NOMO-1 treated with dmso at 0.1 percent for 144 hours (cell line): Measurements from ENCODE around the gene ACP2.

ENCODE experiments used
- DNase-seq: peaks from one replicate; lab custom pipeline; 2025; ENCODE audit not compliant: unreplicated experiment; lab: John Stamatoyannopoulos, UW

Gene ACP2

DNA sequence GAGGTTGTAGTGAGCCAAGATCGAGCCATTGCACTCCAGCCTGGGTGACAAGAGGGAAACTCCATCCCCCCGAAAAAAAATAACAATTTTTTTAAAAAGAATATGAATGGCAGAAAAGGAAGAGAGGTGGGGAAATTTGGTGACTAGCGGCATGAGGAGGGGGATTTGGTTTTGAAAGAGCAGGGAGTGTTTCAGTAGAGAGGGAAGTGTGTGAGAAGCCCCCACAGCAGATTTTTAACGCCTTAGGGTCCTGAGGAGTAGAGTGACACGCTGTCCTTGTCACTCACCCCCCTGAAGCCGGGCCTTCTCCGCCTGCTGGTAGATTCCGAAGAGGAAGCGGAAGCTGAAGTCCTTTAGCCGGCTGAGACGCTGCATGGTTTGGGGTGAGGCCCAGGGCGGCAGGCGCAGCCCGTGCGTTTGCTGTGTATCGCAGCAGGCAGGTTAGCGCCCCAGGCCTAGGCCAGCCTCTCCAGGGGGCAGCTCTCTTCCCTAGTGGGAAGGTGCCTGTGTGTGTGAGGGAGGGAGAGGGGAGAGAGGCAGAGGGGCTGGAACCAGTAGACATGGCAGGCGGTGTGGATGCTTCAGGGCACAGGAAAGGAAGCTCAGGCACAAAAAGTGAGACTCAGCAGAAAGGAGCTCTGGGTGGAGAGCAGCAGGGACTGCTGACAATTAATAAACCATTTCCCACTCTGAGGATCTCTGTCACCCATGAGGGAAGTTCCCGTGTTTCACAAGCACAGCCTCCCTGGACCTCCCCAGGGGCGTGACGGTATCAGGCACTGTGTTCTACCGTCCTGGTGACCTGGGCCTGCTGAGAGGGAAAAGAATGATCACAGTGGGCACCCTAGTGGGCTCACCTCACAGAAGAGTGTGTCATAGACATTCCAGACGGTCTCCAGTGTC lies 3.9 kb downstream of the ACP2 start:
- peak; percentile 16 for DNase-seq

DNA sequence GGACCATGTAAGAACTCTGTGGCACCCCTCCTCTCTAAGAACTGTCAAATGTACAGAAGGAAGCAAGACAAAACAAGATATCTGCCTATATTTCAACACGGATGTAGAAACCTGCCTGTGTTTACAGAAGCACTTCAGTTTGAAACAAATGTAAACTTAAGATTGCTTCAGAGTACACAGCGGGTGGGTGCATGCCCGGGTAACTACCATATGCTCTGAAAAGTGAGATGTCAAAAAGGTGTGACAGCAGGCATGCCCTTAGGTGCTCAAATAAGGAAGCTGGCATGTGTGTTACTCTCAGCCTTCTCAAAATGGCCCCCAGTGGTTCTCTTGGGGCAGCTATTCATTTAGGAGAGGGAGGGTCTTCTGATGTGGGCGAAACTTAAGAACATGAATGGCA lies 5.2 kb downstream of the ACP2 start:
- no peak for DNase-seq

DNA sequence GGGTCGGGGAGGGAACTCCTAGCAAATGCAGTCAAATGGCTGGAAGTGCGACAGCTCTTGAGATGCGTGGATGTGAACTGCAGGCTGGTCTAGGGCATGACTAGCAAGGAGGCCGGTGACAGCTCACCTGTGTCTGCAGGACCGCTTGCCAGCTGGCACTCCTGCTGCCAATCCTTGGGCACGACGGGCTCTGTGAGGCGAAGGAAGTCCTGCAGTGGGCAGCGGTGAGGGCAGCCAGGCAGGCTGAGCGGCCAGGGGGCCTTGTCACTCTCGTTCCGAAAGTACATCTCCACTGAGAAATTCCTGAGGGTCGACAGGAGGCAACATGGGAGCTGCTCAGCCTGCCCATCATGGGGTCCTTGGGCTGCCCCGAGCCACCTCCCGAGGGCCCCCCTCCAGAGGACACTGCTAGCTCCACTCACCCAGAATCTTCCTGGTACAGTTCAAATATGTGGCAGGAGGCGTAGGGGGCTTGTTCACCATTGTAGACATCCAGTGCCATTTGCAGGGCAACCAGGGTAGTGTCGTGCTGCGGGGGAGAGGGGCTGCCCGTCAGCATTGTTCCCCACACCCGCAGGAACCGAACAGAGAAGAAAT lies 5.9 kb downstream of the ACP2 start:
- DNase-seq: no peak

DNA sequence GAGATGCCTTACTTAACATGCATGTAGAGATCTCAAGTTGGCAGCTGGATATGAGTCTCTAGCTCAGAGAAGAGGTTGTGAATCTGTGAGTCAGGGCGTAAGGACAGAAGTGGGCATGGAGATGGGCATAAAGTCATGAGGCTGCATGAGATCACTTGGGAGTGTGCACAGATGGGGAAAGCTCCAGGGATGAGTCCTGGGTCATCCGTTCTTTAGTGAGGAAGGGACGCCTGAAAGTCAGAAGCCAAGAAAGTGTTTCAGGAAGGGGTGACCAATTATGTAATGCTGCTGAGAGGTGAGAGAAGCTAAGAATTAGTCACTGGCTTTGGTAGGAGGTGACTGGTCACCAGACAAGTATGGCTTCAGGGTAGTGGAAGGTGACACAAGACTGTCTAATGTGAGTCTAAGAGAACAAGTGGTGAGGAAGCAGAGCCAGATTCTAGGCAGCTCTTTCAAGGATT lies 6.7 kb downstream of the ACP2 start:
- DNase-seq: no peak

DNA sequence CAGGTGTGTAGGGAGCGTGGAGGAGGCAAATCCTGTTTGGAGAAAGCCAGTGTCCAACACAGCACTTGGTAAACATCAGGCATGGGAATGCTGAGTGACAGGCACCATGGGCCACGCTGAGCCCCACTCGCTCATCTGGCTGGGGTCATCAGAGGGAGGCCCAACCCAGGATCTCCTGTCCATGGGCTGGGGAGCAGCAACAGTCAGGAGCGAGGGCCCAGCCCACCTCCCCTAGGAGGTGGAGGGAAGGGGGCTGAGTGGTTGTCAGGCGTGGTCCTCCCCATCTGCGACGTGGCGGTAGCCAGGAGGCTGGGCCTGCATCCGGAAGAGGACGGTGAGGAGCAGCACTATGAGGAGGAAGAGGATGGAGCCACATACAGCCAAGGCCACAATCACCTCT lies 8.8 kb downstream of the ACP2 start:
- no peak for DNase-seq

DNA sequence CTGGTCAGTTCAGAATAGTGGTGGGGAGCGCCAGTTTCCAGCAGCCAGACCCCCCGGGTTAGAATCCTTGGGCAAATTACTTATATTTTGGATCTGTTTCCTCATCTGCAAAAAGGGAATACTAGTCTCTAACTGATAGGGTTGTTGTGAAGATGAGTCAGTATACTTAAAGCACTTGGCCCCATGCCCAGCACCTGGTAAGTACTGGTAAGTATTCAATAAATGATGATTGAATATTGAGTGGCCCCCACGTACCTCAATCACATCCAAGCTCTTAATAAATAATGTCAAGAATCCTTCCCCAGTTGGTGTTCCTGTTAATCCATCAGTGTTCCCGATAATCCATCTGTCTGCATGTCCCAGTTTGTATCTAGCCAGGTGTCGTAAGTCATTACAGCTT lies 12.1 kb downstream of the ACP2 start:
- no peak for DNase-seq

DNA sequence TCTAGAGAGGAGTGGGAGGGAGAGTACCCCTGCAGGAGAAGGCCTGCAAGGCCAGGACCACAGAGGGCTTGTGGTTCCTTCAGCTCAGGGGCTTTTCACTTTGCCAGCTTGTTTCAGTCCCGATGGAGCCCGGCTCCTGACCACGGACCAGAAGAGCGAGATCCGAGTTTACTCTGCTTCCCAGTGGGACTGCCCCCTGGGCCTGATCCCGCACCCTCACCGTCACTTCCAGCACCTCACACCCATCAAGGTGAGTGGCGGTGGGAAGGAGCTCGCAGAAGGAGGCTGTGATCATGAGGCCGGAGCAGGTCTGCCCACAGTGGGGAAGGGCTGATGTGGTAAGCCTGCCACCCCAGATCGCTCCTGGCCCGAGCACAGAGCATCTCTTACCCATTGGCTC lies 13.5 kb downstream of the ACP2 start:
- no peak for DNase-seq

DNA sequence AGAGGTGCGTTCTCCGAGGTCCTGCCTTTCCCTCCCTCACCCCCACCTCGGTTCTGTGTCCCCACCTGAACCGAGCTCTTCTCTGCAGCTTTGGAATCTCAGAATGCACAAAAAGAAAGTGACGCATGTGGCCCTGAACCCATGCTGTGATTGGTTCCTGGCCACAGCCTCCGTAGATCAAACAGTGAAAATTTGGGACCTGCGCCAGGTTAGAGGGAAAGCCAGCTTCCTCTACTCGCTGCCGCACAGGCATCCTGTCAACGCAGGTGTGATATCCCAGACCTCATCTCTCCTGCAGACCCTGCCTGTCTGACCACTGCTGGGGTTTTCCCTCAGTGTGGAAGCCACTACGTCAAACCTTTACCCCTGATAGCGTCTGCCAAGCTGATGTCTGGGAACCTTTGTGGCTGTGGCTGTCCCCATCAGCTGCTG lies 13.9 kb downstream of the ACP2 start:
- no peak for DNase-seq

DNA sequence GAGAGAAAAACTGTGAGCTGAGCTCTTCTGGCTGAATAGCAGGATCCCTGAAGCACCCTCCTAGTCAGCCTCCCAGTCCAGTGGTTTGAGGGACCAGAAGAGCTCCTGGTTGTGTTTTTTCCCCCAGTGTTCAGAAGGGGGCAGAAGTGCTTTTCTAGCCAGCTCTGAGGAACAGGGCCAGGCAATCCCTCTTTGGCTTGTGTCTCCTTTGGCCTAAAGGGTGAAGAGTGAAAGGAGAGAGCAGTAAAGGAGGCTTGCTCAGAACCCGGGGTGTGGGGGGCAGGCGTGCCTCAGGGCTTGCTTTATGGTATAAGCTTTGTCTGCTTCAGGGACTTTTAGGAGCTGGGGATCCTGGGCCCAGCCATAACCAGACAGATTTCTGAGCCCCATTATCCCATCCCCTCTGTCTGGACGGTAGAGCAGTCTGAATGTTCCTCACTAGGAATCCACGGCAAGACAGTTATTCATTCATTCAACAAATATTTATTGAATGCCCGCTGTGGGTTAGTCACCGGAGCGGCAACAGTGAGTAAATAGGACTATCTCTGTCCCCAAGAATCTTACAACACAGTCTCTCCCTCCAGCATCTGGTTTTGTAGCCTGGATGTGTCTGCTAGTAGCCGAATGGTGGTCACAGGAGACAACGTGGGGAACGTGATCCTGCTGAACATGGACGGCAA lies 14.5 kb downstream of the ACP2 start:
- no peak for DNase-seq

DNA sequence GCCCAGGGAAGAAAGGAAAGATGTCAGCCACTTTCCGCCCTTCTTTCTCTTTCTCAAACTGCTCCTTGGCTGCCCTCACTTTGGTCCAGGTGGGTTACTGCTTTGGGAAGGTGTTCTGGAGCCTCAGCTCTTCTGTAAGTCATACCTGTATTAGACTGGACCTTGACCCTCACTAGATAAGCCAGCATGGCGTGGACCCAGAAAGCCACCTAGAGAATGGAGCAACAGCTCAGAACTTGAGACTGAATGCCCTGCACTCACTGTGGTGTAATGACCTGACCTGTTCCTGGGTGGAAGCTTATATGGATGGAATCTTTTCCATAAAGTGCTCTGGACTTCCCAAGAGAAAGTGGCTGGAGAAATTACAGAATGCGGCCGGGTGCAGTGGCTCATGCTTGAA lies 15.6 kb downstream of the ACP2 start:
- no peak for DNase-seq

DNA sequence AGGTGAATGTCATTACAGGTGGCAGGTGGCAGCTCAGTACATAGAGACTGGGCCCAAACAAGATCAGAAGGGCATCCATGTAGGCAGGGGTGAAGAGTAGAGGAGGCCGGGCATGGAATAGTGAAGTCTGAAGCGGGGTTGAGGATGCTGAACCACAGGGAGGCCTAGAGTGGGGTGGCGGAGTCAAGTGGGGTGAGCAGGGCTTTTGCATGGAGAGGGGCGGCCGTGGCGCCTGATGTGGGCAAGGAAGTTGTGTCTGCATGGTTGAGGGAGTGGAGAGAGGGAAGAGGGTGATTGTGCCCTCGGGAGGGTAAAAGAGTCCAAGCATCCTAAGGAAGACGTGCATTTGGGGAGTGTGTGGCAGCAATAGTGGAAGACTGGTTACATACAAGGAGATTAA lies 19.5 kb downstream of the ACP2 start:
- DNase-seq: no peak

DNA sequence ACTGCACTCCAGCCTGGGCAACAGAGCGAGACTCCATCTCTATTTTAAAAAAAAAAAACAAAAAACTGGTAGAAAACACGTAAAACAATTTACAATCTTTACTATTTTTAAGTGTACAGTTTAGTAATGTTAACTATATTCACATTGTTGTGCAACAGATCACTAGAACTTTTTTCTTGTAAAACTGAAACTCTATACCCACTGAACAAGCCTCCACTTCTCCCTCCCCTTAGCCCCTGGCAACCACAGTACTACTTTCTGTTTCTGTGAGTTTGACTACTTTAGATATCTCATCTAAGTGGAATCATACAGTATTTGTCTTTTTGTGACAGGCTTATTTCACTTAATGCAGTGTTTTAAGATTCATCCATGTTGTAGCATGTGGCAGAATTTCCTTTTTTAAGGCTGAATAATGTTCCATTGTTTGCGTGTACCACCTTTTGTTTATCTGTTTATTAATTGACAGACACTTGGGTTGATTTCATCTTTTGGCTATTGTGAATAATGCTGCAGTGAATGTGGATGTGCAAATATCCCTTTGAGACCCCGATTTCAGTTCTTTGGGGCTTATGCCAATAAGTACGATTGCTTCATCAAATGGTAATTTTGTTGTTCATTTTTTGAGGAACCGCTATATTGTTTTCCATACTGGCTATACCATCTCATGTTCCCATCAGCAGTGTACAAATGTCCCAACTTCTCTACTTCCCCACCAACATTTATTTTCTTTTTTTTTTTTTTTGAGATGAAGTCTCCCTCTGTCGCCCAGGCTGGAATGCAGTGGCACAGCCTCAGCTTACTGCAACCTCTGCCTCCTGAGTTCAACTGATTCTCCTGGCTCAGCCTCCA lies 22.8 kb downstream of the ACP2 start:
- no peak for DNase-seq

DNA sequence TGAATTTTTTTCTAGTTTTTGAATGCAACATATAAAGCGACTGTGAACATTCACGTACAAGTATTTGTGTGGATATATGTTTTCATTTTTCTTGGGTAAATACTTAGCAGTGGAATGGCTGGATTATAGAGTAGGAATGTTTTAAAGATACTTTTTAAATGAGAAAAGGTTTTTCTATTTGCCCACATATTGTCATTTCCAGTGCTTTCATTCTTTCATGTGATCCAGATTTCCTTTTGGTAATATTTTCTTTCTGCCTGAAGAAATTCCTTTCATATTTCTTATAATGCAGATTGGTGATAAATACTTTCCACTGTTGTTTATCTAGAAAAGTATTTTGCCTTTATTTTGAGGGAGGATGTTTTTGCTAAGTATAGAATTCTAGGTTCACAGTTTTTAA lies 25.9 kb downstream of the ACP2 start:
- DNase-seq: no peak

DNA sequence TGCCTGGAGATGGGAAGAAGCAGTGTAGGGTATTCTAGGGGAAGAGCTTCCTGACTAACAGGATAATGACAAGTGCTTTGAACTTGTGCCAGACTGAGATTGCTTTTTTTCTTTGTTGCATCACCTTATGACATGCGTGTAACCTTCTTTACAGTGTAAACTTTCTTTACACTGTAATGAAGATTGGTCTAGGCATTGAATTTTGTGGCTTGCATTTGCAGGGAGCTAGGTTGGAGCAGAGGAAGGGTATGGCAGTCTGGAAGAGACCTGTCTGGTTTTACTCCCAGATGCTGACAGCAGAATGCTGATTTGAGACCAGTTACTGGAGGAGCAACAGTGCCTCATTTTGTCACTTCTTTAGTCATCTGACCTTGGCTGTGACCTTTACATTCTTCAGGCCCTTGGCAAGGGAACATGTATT lies 28.2 kb downstream of the ACP2 start:
- DNase-seq: no peak

DNA sequence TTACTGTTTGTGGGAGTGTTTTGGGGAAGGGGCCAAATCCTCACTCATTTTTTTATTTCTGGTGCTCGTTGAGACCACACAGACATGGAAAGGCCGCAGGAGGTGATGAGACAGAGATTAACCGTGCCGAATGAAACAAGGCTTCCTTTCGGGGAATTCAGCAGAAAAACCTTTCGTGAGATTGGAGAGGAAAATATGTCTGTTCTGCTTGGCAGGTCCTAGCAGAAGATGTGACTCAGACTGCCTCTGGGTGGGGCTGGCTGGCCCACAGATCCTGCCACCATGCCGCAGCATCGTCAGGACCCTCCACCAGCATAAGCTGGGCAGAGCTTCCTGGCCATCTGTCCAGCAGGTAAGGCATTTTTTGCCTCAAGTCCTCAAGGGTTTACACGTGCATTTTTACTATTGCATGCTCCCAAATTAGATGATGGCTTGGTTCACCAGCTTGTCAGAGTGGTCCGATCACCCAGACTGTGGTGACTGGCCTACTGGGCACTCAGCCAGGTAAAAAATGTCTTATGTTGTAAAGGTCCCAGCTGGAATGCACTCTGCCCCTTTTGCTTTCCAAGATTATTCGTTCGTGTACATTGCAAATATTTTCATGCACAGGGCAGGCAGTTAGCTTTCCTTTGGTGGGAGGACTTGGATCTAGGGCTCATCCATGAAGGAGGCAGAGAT lies 32.4 kb downstream of the ACP2 start:
- DNase-seq: peak; percentile 61

DNA sequence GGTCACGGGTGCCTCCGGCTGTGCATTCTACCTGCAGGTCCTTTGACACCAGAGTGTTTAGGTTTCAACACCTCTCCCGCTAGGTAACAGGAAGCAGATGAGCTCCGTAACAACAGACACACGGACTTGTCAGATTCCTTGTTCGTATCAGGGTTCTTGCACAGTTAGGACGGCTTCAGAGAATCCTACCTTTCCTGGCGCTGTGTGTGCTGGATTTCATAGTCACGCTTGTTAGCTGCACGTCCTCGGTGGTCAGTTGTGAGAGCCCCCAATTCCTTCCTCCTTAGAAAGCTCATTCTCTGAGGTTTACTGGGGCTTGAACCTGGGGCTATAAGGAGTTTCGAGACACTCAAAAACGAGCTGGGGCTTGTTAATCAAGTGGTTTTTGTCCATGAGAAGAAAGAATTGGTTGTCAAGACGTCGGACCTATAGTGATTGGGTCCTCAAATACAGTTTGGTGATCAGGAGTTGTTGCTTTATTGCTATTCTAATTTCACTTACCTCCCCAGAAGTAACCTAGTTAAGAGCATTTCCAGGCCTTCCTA lies 33.2 kb downstream of the ACP2 start:
- no peak for DNase-seq

DNA sequence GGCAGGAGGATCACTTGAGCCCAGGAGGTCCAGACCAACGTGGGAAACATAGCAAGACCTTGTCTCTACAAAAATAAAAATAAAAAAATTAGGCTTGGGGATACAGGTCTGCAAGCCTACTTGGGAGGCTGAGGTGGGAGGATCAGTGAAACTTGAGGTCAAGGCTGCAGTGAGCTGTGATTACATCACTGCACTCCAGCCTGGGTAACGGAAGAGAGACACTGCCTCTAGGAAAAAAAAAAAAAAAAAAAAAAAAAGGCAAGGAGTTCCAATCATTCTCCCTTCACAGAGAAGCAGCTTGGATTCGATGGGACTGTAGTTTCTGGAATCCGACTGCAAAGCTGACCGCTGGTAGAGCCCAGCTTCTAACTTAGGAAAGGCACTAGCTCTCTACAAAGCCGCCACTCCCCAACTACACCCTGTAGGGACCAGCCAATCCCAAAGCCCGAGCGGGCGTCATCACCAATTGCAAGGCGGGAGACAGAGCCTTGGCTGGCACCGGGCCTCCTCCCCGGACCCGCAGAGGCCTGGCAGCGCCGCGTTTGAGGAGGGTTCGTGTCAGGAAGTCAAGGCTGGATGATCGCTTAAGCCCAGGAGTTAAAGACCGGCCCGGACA lies 34.6 kb downstream of the ACP2 start:
- peak; percentile 86 for DNase-seq

DNA sequence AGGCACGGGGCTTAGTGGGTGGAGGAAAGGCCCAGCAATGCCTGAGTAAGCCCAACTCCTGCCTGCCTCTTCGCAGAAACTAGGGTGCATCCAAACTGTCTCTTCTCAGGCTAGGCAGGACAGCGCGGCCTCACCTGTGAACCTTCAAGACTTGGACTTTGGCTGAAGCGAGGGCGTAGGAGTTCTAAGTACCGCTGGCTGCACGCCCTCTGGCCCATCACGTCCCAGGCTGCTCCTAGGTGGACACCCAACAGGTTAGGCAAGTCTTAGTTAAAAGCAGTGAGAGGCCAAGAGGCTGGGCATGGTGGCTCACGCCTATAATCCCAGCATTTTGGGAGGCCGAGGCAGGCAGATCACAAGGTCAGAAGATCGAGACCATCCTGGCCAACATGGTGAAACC lies 35.7 kb downstream of the ACP2 start:
- DNase-seq: no peak

DNA sequence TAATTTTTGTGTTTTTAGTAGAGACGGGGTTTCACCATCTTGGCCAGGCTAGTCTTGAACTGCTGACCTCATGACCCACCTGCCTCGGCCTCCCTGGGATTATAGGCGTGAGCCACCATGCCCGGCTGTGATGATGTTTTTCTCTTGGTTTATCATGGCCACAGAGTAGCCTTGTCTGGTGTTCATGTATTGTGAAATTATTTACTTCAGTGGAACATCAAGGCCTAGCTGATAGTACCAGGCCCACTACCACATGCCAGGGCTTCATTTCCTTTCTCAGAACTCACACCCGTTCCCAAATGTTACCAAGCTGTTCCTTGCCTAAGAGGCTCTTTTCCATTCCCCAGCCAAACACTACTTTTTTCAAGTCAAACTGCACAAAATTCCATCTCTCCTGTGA lies 40.0 kb downstream of the ACP2 start:
- DNase-seq: no peak
